IPS DF 4.7 (cell line): ENCODE results near the gene ITGA11.
"Not testable (repeated sequence)": the region's sequence is repeated elsewhere in the genome, so short reads cannot be mapped to it uniquely, and the experiment has no call there.

Experiments used
- DNase-seq: peaks from one replicate; pipeline ENCODE4 v3.0.0-alpha.2; 2013; ENCODE audit warnings: low spot score; ENCODE audit errors: extremely low read depth

ITGA11 gene

GRCh38 chr15:68424754-68425390, 7.1 kb downstream of the ITGA11 start:
- no peak for DNase-seq

- DNase-seq = no peak
Observed at GRCh38 chr15:68423359-68424296, 8.3 kb downstream of the ITGA11 start.

- not testable (repeated sequence) for DNase-seq
Observed at GRCh38 chr15:68422403-68423145, 9.4 kb downstream of the ITGA11 start.

- DNase-seq = no peak
Observed at GRCh38 chr15:68421798-68422402, 10.1 kb downstream of the ITGA11 start.

GRCh38 chr15:68421115-68421551, 10.8 kb downstream of the ITGA11 start:
- DNase-seq = no peak

GRCh38 chr15:68420186-68420684, 11.7 kb downstream of the ITGA11 start:
- no peak for DNase-seq

- DNase-seq = no peak
Observed at GRCh38 chr15:68419301-68420175, 12.4 kb downstream of the ITGA11 start.

GRCh38 chr15:68418611-68419161, 13.3 kb downstream of the ITGA11 start:
- DNase-seq = no peak

- DNase-seq = no peak
Observed at GRCh38 chr15:68417897-68418296, 14.1 kb downstream of the ITGA11 start.

- no peak for DNase-seq
Observed at GRCh38 chr15:68417051-68417450, 14.9 kb downstream of the ITGA11 start.

GRCh38 chr15:68416158-68416535, 15.8 kb downstream of the ITGA11 start:
- no peak for DNase-seq

- DNase-seq = no peak
Observed at GRCh38 chr15:68415501-68416157, 16.3 kb downstream of the ITGA11 start.

GRCh38 chr15:68415061-68415460, 16.9 kb downstream of the ITGA11 start:
- DNase-seq = no peak

- no peak for DNase-seq
Observed at GRCh38 chr15:68414591-68414990, 17.4 kb downstream of the ITGA11 start.

- no peak for DNase-seq
Observed at GRCh38 chr15:68414206-68414555, 17.8 kb downstream of the ITGA11 start.

GRCh38 chr15:68413363-68414205, 18.4 kb downstream of the ITGA11 start:
- no peak for DNase-seq

- DNase-seq = no peak
Observed at GRCh38 chr15:68412218-68412617, 19.7 kb downstream of the ITGA11 start.

GRCh38 chr15:68411735-68412134, 20.2 kb downstream of the ITGA11 start:
- DNase-seq = no peak

GRCh38 chr15:68411343-68411675, 20.7 kb downstream of the ITGA11 start:
- no peak for DNase-seq
